ENCODE measurements around the gene MGAT5. TPM values are rescaled to one million over a fixed set of nuclear protein-coding genes. Genes with fewer than 3 reads are reported as not detected.

Gene MGAT5
- 13.0 to 17.7 TPM (median 15.7 TPM) in 5 replicates for total RNA-seq (2022; extraction: Qiagen RNA extraction)

GRCh38 chr2:134253804-134254203, at the start of gene MGAT5:
MGAT5 (plus strand) TSS chr2:134254072; CDS start chr2:134254404, 332 bp downstream.

